GM19397 (cell line): ENCODE results near the gene TTC23L.
A peak's percentile ranks its signal among the peaks of the same experiment; 100 is the strongest.

Experiments used
- ATAC-seq: cut with Tn5 transposase; IDR thresholded peaks from one replicate; pipeline ENCODE4 v1.9.1; 2021; ENCODE audit warnings: mild to moderate bottlenecking, moderate library complexity; ENCODE audit not compliant: unreplicated experiment

TTC23L gene

GRCh38 chr5:34832568-34832967 is 6.4 kb upstream of the TTC23L start:
- ATAC-seq = no peak

GRCh38 chr5:34833090-34833489 is 5.9 kb upstream of the TTC23L start:
- ATAC-seq = no peak

- ATAC-seq = no peak
Measured at GRCh38 chr5:34833976-34834793, 4.8 kb upstream of the TTC23L start.

- no peak for ATAC-seq
Measured at GRCh38 chr5:34834794-34835089, 4.2 kb upstream of the TTC23L start.

GRCh38 chr5:34835664-34836063 is 3.3 kb upstream of the TTC23L start:
- no peak for ATAC-seq

- ATAC-seq = no peak
Measured at GRCh38 chr5:34841816-34842215, 2.9 kb downstream of the TTC23L start.

DNA sequence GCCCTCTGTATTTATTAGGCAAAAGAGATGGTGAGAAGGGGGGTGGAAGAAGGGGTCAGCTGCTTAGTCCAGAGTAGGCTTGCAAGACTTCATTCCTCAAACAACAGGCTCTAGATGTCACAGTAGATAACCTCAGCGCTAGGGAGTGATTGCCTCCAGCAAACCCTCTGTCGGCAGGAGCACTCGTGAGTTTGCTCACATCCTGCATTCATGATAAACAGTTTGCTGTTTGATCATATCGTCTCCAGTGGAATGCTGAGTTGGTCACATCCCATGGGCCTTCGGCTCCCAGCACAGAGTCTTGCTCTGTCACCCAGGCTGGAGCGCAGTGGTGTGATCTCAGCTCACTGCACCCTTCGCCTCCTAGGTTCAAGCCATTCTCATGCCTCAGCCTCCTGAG is 3.6 kb downstream of the TTC23L start:
- ATAC-seq = no peak

GRCh38 chr5:34843497-34843896 is 4.5 kb downstream of the TTC23L start:
- no peak for ATAC-seq

GRCh38 chr5:34844106-34844505 is 5.1 kb downstream of the TTC23L start:
- ATAC-seq = no peak

DNA sequence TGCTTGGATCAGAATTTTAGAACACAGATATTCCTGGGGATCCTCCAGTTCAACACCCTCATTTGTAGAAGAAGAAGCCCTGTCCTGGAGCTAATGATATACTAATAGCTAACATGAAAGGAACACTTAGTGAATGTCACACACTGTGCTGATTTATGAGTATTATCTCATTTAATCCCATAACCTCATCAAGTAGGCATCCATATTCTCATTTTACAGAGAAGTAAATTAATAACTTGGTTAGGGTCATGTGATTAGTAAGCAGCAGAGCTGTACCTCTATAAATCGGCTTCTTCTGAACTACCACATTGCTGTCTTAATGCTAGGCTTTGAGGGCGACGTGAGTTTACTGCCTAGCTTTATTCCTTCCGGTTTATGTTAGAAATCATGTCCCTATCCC is 6.0 kb downstream of the TTC23L start:
- no peak for ATAC-seq

DNA sequence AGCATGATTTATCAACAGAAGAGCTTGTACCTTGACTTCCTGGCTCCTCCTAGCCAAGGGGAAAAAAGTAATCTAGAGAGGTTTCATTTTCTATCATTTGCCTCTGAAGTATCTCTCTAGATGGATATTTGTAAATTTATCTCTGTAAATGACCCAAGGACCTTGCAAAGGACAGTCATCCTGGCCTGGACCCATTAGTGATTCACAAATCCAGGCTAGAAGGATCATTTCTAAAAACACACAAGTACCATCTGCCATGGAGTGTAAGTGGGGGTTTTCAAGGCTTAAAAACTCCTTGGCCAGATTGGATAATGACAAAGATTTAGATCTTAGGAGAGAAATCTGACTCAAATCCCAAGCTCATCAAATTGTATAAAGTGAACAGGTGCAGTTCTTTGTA is 8.1 kb downstream of the TTC23L start:
- ATAC-seq = no peak

DNA sequence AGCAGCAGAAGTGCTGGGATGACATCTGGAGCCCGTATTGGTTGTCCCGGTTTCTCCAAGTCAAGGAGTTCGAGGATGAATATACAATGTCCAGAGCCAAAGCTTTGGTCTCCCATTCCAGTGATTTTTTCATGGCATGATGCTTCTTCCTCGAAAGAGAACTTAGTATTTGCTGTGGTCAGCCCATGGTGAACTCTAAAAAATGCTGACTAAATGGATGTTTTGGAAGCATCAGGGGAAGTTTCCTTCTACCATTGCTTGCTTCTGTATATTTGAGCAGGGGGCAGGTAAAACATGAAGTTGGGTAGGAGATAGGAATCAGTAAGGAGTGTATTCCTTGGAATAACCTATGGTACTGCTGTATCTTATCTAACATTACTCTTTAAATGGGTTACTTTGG is 8.6 kb downstream of the TTC23L start:
- ATAC-seq = no peak

- no peak for ATAC-seq
Measured at GRCh38 chr5:34848230-34848629, 9.3 kb downstream of the TTC23L start.

GRCh38 chr5:34849253-34849652 is 10.3 kb downstream of the TTC23L start:
- ATAC-seq = no peak

GRCh38 chr5:34854459-34855174 is 15.7 kb downstream of the TTC23L start:
- peak; percentile 92 for ATAC-seq

DNA sequence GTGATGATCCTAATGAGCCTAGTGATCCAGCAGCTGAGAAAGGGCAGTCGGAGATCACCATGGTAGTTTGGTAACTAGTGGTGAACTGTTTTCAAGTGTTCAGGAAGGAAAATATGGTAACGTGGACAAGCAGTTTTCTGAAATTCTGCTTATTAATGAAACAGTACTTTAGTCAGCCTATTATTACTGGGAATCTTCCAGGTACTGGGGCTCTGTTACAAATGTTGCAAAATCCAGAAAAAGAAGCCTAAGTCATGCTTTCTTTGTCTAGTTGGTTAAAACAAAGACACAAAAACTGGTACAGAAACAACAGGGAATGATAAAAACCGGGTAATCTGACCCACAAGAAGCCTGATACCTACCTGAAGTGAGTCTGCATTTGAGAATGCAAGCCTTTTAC is 18.2 kb downstream of the TTC23L start:
- ATAC-seq = no peak

DNA sequence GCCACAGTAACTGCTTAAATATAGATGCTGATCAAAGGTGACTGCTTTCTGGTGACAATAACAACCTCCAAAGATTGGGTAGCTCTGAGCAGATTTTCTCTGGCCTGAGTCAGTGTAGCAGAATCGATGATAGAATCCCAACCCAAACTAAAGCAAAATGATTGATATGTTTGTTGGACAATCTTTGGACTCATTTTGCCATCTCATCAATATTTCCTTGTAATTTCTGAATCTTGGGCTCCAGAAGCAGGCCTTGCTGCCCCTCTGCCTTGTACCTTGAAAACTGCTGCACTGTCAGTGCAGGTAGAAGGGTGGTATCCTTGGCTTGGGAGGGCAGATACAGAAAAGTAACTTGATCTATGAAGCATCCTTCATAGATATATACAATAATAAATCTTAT is 18.9 kb downstream of the TTC23L start:
- no peak for ATAC-seq

DNA sequence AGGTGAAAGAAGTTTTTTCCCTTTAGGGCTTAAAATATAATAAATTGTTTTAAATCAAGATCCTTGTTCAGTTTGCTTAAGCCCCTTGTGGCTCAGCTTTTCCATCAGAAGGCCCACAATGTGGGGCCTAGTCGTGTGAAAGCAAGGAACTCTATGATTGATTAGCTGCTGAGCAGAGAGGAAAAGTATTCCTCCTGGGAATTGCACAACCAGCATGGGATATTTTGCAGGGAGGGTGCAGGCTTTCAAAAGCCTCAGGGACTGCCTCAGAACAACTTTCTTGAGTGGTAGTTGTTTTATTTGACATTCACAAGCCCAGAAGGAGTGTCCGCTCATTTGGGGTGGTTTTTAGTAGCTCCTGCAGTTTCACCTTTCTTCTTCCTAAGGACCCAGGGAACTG is 19.8 kb downstream of the TTC23L start:
- no peak for ATAC-seq

GRCh38 chr5:34859253-34859652 is 20.3 kb downstream of the TTC23L start:
- no peak for ATAC-seq

DNA sequence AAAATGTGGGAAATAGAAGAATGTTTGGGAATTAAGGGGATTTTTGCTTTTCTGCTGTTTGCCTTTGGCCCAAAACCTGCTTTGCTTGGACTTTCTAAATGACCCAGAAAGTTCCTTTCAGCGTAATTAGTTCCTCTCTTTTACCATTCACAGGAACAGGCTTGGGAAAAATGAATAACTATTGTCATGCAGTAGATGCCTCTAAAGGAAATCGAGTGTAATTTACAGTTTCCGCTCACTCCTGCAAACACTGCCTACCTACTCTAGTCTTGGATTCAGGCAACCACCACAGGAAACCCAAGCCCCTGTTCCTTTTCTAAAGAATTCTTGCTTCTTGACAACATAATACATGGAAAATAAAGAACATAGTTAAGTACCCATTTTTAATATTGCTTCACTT is 25.0 kb downstream of the TTC23L start:
- ATAC-seq = no peak

DNA sequence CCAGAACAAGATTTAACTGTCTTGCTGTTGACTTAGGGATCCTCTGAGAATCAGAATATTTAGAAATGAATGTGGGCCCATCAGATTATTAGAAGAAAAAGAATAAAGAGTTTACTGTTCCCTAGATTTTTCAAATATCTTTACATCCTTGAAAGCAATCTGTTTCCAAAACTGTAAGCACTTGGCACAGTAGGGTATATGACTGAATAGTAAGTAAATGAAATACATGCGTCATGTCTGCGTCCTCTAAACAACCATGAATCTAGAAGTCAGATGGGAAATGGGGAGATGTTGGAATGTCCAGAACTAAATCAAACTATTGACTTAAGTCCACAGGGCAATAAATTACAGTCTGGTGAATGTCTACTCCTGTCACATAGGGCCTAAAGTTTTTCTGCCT is 26.1 kb downstream of the TTC23L start:
- ATAC-seq = no peak

DNA sequence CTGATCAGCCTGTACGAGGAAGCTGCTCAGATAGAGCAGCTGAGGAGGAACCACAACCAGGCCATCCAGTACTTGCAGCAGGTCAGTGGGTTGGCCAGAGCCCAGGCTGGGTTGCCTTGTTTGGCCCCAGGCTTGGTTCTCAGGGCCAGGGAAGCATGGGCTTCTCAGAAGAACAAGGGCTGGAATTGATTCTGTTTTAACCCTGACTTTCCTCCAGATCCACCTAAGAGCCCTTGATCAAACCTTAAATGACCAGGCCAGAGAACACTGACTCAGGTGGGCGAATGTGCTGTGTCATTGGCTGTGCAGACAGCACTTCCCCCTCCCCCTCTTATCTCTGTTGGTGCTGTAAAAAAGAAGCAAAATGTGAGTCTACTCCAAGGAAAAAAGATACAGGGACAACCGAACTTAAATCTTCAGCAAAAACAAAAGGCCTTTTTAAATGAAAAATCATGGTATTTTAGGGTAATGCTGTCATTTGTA is 28.1 kb downstream of the TTC23L start:
- no peak for ATAC-seq

DNA sequence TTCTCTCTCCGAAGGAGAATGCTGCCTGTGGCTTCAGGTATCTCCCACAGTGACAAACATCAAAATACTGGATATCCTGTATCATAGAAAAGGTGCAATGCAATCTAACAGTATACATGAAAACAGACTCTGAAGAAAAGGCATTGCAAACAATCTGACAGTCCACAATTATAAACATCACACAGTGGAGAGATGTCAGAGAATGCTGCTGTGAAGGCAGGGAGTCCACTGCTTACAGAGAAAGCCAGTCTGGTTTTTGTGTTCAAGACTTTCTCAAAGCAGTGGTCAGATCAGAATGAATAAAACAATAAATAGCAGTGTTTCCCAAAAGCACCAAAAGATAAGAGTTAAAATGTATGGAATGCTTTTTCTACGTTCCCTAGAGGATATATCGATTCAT is 28.7 kb downstream of the TTC23L start:
- ATAC-seq = no peak
